HepG2 (cell line): ENCODE data around the gene FGF14. TPM values are rescaled to one million over a fixed set of nuclear protein-coding genes. Genes with fewer than 3 reads are reported as not detected.

Source experiments
- ATAC-seq: fragments of 200-7000 bp; cut with Tn5 transposase; 3 replicates; pipeline ENCODE4 v1.9.1; 2020; ENCODE audit warnings: mild to moderate bottlenecking, moderate library complexity
- BruUV-seq: library from RNA; stranded (reverse); fragments of 400-500 nt; replicated peaks from 2 replicates; lab custom pipeline; 2021; lab: Mats Ljungman, UMichigan
- CTCF ChIA-PET: fragments of 300-600 bp; formaldehyde crosslinking; extraction: SDS; loops from one replicate; lab custom pipeline; 2021; ENCODE audit warnings: low total read pairs, inconsistent platforms, low intra/inter-chr PET ratio; lab: Yijun Ruan, JAX
- POLR2A ChIA-PET: fragments of 350-600 bp; sonication (Branson Sonifier 250); formaldehyde crosslinking; loops from one replicate; lab custom pipeline; 2020; ENCODE audit warnings: antibody characterized with exemption, inconsistent platforms; lab: Yijun Ruan, JAX
- DNase-seq: peaks from one replicate; pipeline ENCODE4 v3.0.0-alpha.2; 2015; ENCODE audit warnings: low spot score
- FAIRE-seq: peaks from 3 replicates; lab custom pipeline; 2011; peaks lifted over from hg19 to GRCh38; lab: Jason Lieb, UNC
- H2AFZ ChIP-seq: one replicate; pipeline ENCODE4 v1.6.1; 2011; ENCODE audit warnings: low read length, inconsistent platforms
- H3K27ac ChIP-seq: fragments of 300-600 bp; 3 replicates; pipeline ENCODE4 v1.8.0; 2011; ENCODE audit warnings: mixed run types, mild to moderate bottlenecking, mixed read lengths, low read length, inconsistent platforms; ENCODE audit not compliant: insufficient read depth; ENCODE audit errors: extremely low read length
- H3K27me3 ChIP-seq, 2 experiments: fragments of 200-600 bp in 1 of 2; 2 replicates in 1 of 2; 3 replicates in 1 of 2; pipeline versions ENCODE4 v1.6.0 to v1.8.0; 2011; ENCODE audit warnings: low read length in 2 of 2, mild to moderate bottlenecking in 2 of 2, moderate library complexity in 2 of 2, inconsistent platforms in 1 of 2; ENCODE audit not compliant: insufficient read depth in 2 of 2, control insufficient read depth in 1 of 2
- H3K36me3 ChIP-seq, 2 experiments: fragments of 200-600 bp in 1 of 2; replicated peaks in 1 of 2; 2 replicates in 1 of 2; 3 replicates in 1 of 2; pipeline versions ENCODE4 v1.5.1 to v1.8.0; 2011; ENCODE audit warnings: low read length in 2 of 2, inconsistent platforms in 1 of 2; ENCODE audit not compliant: insufficient read depth in 2 of 2, control insufficient read depth in 1 of 2
- H3K4me1 ChIP-seq: 2 replicates; pipeline ENCODE4 v1.5.1; 2012; ENCODE audit warnings: low read length, inconsistent platforms; ENCODE audit not compliant: insufficient read depth
- H3K4me2 ChIP-seq: 2 replicates; pipeline ENCODE4 v1.6.0; 2011; ENCODE audit warnings: low read depth, low read length, inconsistent platforms
- H3K4me3 ChIP-seq, 3 experiments: fragments of 200-600 bp in 1 of 3; sonication (generic), shearing (Covaris generic) in 1 of 3; replicated peaks in 1 of 3; 2 replicates each; pipeline ENCODE4 v1.5.1; 2011 to 2016; ENCODE audit warnings: low read length in 3 of 3, inconsistent platforms in 2 of 3, low read depth in 2 of 3, mild to moderate bottlenecking in 2 of 3, control low read depth in 1 of 3, mixed read lengths in 1 of 3; ENCODE audit not compliant: insufficient read depth in 1 of 3
- H3K79me2 ChIP-seq: one replicate; pipeline ENCODE4 v1.6.1; 2011; ENCODE audit warnings: low read length, inconsistent platforms; ENCODE audit not compliant: insufficient read depth
- H3K9ac ChIP-seq: 2 replicates; pipeline ENCODE4 v1.6.0; 2011; ENCODE audit warnings: mild to moderate bottlenecking, low read depth, low read length, inconsistent platforms; ENCODE audit not compliant: insufficient read depth
- H3K9me3 ChIP-seq: 2 replicates; pipeline ENCODE4 v1.5.1; 2012; ENCODE audit warnings: mild to moderate bottlenecking, low read length
- H4K20me1 ChIP-seq: 2 replicates; pipeline ENCODE4 v1.6.0; 2011; ENCODE audit warnings: inconsistent platforms, mild to moderate bottlenecking, low read length, moderate library complexity; ENCODE audit not compliant: insufficient read depth
- ELF4 ChIP-seq: sonication (generic); formaldehyde crosslinking; IDR thresholded peaks from 2 replicates; pipeline ENCODE4 v1.5.0; 2020; ENCODE audit warnings: missing genetic modification reagents, mild to moderate bottlenecking, moderate library complexity, borderline replicate concordance
- EP300 ChIP-seq, 3 experiments: sonication (generic) in 1 of 3; formaldehyde crosslinking in 1 of 3; IDR thresholded peaks; 2 replicates each; pipeline versions ENCODE4 v1.5.1 to v1.6.1; 2011 to 2020; ENCODE audit warnings: low read depth in 2 of 3, low read length in 2 of 3, borderline replicate concordance in 1 of 3, improper control_type of control experiment in 1 of 3, mild to moderate bottlenecking in 1 of 3, missing genetic modification reagents in 1 of 3, moderate library complexity in 1 of 3
- FOXA1 ChIP-seq, 2 experiments: fragments of 450-650 bp in 1 of 2; sonication (generic) in 1 of 2; formaldehyde crosslinking in 1 of 2; IDR thresholded peaks; 2 replicates each; pipeline versions ENCODE4 v1.4.0 to v1.6.1; 2016 to 2020; ENCODE audit warnings: missing genetic modification reagents in 1 of 2
- GATA4 ChIP-seq: sonication (generic); IDR thresholded peaks from 2 replicates; pipeline ENCODE4 v1.6.1; 2016; ENCODE audit warnings: antibody characterized with exemption, low read depth, borderline replicate concordance
- HDAC1 ChIP-seq: sonication (generic); formaldehyde crosslinking; IDR thresholded peaks from 2 replicates; pipeline ENCODE4 v1.5.1; 2020; ENCODE audit warnings: mild to moderate bottlenecking, missing genetic modification reagents
- HIVEP1 ChIP-seq: sonication (generic); formaldehyde crosslinking; IDR thresholded peaks from 2 replicates; pipeline ENCODE4 v1.4.0; 2020; ENCODE audit warnings: mild to moderate bottlenecking, missing genetic modification reagents
- MXD4 ChIP-seq: IDR thresholded peaks from 2 replicates; pipeline ENCODE4 v1.6.1; 2016; ENCODE audit warnings: mild to moderate bottlenecking, missing biosample characterization, missing genetic modification reagents
- NAIF1 ChIP-seq: sonication (generic); formaldehyde crosslinking; IDR thresholded peaks from 2 replicates; pipeline ENCODE4 v1.5.0; 2020; ENCODE audit warnings: mild to moderate bottlenecking, missing genetic modification reagents, borderline replicate concordance
- NFRKB ChIP-seq: fragments of 450-650 bp; IDR thresholded peaks from 2 replicates; pipeline ENCODE4 v1.6.1; 2017
- RBM22 ChIP-seq: fragments of 200-400 bp; formaldehyde crosslinking; optimal IDR thresholded peaks from 2 replicates; pipeline ENCODE3; 2017; ENCODE audit warnings: mild to moderate bottlenecking, low read length, moderate library complexity
- SRSF1 ChIP-seq: fragments of 200-400 bp; formaldehyde crosslinking; optimal IDR thresholded peaks from 2 replicates; pipeline ENCODE3; 2017; ENCODE audit warnings: mild to moderate bottlenecking, low read depth, low read length, moderate library complexity
- TCF7 ChIP-seq: sonication (generic); IDR thresholded peaks from 2 replicates; pipeline ENCODE4 v1.6.1; 2016; ENCODE audit warnings: antibody characterized with exemption, low read depth
- ZBTB7A ChIP-seq: sonication (generic); formaldehyde crosslinking; IDR thresholded peaks from 2 replicates; pipeline ENCODE4 v1.8.0; 2022; ENCODE audit warnings: mild to moderate bottlenecking, missing genetic modification reagents
- ZFP62 ChIP-seq: sonication (generic); formaldehyde crosslinking; IDR thresholded peaks from 2 replicates; pipeline ENCODE4 v1.4.0; 2020; ENCODE audit warnings: missing genetic modification reagents
- ZKSCAN1 ChIP-seq: fragments of 150-350 bp; IDR thresholded peaks from 2 replicates; pipeline ENCODE4 v1.6.1; 2014; ENCODE audit warnings: low read length
- ZNF878 ChIP-seq: sonication (generic); formaldehyde crosslinking; IDR thresholded peaks from 2 replicates; pipeline ENCODE4 v1.8.1; 2023; ENCODE audit warnings: mild to moderate bottlenecking, missing genetic modification reagents, moderate library complexity
- WGBS: methylation state at CpG from one replicate; pipeline ENCODE4 v1.1.6; 2017; ENCODE audit warnings: low lambda C conversion rate; 5-methylcytosine and 5-hydroxymethylcytosine counted together
- in situ Hi-C: cut with HindIII; loops from 2 replicates; pipeline ENCODE4 v1.10.0; 2017; ENCODE audit warnings: low pct_unique_long_range_greater_than_20kb; ENCODE audit not compliant: extremely low pct_ligation_motif_present
- intact Hi-C: fragments of 100-400 bp; cut with micrococcal nuclease; formaldehyde crosslinking; loops from one replicate; pipeline ENCODE4 v1.10.0; 2022; ENCODE audit not compliant: unreplicated experiment
- polyA plus RNA-seq, 8 experiments: library from polyadenylated mRNA; depleted of rRNA in 3 of 8; stranded (reverse) in 7 of 8; unstranded in 1 of 8; fragments of >200 nt; fragmentation: Illumina TruSeq in 4 of 8; extraction: Trizol in 4 of 8; gene quantifications; 2 replicates each; pipeline versions ENCODE4 v1.2.1 to v1.2.3, GENCODE V29; 2011 to 2016; ENCODE audit warnings: low read depth in 4 of 8, missing spikeins in 1 of 8, mixed read lengths in 1 of 8; ENCODE audit not compliant: insufficient read depth in 1 of 8
- total RNA-seq, 5 experiments: library from RNA; depleted of rRNA; stranded (reverse); fragments of >200 nt; fragmentation: Illumina TruSeq; extraction: Trizol; gene quantifications; 2 replicates each; pipeline ENCODE4 v1.2.3, GENCODE V29; 2016; ENCODE audit warnings: low read depth in 1 of 5
- TF ChIP-seq, protein P1 (sequence below): sonication (generic); formaldehyde crosslinking; IDR thresholded peaks from 2 replicates; pipeline ENCODE4 v1.4.0; 2020; ENCODE audit warnings: missing genetic modification reagents

FGF14 gene
- total and polyA plus RNA-seq, 2 of the 13 experiments (the other 11 are each of a cell fraction or from before 2014, with no cell fraction given), result not detected

DNA sequence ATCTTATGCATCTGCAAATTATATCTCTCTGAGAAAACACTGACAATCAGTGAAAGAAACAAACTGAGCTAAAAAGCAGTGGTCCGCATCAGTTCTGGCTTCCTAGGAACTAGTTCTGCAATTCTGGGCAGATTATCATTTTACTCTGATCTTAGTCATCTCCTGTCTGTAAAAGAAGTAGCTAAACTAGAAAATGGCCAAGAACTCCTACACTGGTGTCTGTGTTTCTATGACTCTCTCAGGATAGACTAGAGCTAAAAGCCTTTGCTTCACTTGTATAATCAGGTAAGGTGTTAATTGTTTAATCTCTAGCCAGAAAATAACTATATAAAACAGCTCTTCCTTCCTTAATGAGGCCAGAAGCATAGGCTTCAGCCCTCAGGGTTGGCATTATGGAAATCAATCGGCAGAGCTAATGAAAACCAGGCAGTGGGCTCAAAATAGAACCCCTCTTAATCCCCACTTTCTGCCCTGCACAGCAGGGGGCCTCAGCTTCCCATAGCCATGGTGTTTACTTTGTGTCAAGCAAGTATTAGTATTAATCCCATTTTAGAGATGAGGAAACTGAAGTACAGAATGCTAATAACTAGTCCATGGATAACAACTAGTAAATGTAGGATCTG is 459.2 kb downstream of the FGF14 start:
- BruUV-seq, result no TSS peak
- intact Hi-C loops (loop anchor here (5.0 kb wide), 1 partner anchor 615 kb away; no protein-coding TSS in a partner anchor), in situ Hi-C loops (no loop called here)
- ATAC-seq (no peak), DNase-seq (no peak), FAIRE-seq (no peak)
- Histone ChIP-seq H3K4me2 (no peak overlapping the region), H3K4me1 (no peaks in the 10 kb centered on the region), H3K9ac (no peak overlapping the region), H3K27ac (no peak overlapping the region), H3K27me3 (no peaks in the 10 kb centered on the region), H3K79me2 (no peaks in the 10 kb centered on the region), H3K36me3 (no peaks in the 10 kb centered on the region), H3K9me3 (no peaks in the 10 kb centered on the region), H4K20me1 (no peaks in the 10 kb centered on the region), H2AFZ (no peak overlapping the region), H3K4me3 (no peak overlapping the region)
- WGBS, result 31% methylated on average over 2 of the region's 2 CpGs
- CTCF ChIA-PET, result no interaction called here
- TF ChIP-seq FOXA1 (IDR thresholded peaks at IDR 0.05), result no peak
- no peak for TF ChIP-seq FOXA1 (CRISPR knock-in tag; IDR thresholded peaks at IDR 0.05)
- TF ChIP-seq ZKSCAN1, result no peak
- no peak for TF ChIP-seq EP300 (IDR thresholded peaks at IDR 0.05; ENCODE audit: low read depth in 2 of 2, low read length in 2 of 2)
- no peak for TF ChIP-seq EP300 (CRISPR knock-in tag; IDR thresholded peaks at IDR 0.05; ENCODE audit: borderline replicate concordance)
- TF ChIP-seq ZBTB7A (CRISPR knock-in tag), result no peak
- TF ChIP-seq SRSF1, result no peak
- TF ChIP-seq MXD4 (CRISPR knock-in tag), result no peak
- TF ChIP-seq, protein P1, sequence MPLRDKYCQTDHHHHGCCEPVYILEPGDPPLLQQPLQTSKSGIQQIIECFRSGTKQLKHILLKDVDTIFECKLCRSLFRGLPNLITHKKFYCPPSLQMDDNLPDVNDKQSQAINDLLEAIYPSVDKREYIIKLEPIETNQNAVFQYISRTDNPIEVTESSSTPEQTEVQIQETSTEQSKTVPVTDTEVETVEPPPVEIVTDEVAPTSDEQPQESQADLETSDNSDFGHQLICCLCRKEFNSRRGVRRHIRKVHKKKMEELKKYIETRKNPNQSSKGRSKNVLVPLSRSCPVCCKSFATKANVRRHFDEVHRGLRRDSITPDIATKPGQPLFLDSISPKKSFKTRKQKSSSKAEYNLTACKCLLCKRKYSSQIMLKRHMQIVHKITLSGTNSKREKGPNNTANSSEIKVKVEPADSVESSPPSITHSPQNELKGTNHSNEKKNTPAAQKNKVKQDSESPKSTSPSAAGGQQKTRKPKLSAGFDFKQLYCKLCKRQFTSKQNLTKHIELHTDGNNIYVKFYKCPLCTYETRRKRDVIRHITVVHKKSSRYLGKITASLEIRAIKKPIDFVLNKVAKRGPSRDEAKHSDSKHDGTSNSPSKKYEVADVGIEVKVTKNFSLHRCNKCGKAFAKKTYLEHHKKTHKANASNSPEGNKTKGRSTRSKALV (CRISPR knock-in tag), result no peak
- no peak for TF ChIP-seq HDAC1 (CRISPR knock-in tag)
- TF ChIP-seq NFRKB, result no peak
- TF ChIP-seq ZNF878, result no peak
- TF ChIP-seq HIVEP1 (CRISPR knock-in tag), result no peak
- TF ChIP-seq ZFP62, result no peak
- TF ChIP-seq GATA4, result no peak
- TF ChIP-seq ELF4 (CRISPR knock-in tag), result no peak
- TF ChIP-seq RBM22, result no peak
- no peak for TF ChIP-seq NAIF1 (CRISPR knock-in tag)
- no peak for TF ChIP-seq TCF7
- POLR2A ChIA-PET, result no interaction called here
